Activated CD4-positive, alpha-beta memory T cell treated with anti-CD3 and anti-CD28 coated beads for 36 hours (primary cell): ENCODE measurements around the gene OR10P1. TPM values are rescaled to one million over a fixed set of nuclear protein-coding genes. Genes with fewer than 3 reads are reported as not detected.
A peak's percentile ranks its signal among the peaks of the same experiment; 100 is the strongest.
"Not testable (repeated sequence)": the region's sequence is repeated elsewhere in the genome, so short reads cannot be mapped to it uniquely, and the experiment has no call there.

Experiments
- CTCF ChIA-PET: fragments of 350-600 bp; sonication (Branson Sonifier 250); formaldehyde crosslinking; loops from one replicate; lab custom pipeline; 2021; ENCODE audit warnings: antibody characterized with exemption, inconsistent platforms; lab: Charles Lee
- POLR2A ChIA-PET: fragments of 350-600 bp; sonication (Branson Sonifier 250); formaldehyde crosslinking; loops from one replicate; lab custom pipeline; 2021; ENCODE audit warnings: antibody characterized with exemption; lab: Charles Lee
- DNase-seq: peaks from one replicate; pipeline ENCODE4 v3.0.0-alpha.2; 2020
- H3K27ac Mint-ChIP-seq: one replicate; pipeline ENCODE4 v1.8.0; 2021; ENCODE audit warnings: mixed read lengths
- H3K27me3 Mint-ChIP-seq: one replicate; pipeline ENCODE4 v1.8.0; 2021; ENCODE audit warnings: mixed read lengths
- H3K36me3 Mint-ChIP-seq: one replicate; pipeline ENCODE4 v1.8.0; 2021; ENCODE audit warnings: mixed read lengths
- H3K4me1 Mint-ChIP-seq: one replicate; pipeline ENCODE4 v1.8.0; 2021; ENCODE audit warnings: low read depth, mixed read lengths
- H3K4me3 Mint-ChIP-seq: one replicate; pipeline ENCODE4 v1.8.0; 2021; ENCODE audit warnings: mild to moderate bottlenecking, mixed read lengths
- H3K9me3 Mint-ChIP-seq: one replicate; pipeline ENCODE4 v1.8.0; 2021; ENCODE audit warnings: mixed read lengths
- intact Hi-C: fragments of 100-400 bp; cut with micrococcal nuclease; formaldehyde crosslinking; loops from one replicate; pipeline ENCODE4 v1.15.1; 2023
- total RNA-seq, 2 experiments: library from RNA; stranded (reverse); gene quantifications; one replicate each; pipeline ENCODE4 v1.2.3, GENCODE V29; 2021

Gene OR10P1
- total RNA-seq: not detected

GRCh38 chr12:55636853-55637252 is at the start of gene OR10P1:
OR10P1 (plus strand) TSS chr12:55636892; CDS start chr12:55636892, 0 bp downstream.
- peak within 1 kb of the TSS; percentile 71 for H3K27ac Mint-ChIP-seq
- H3K27me3 Mint-ChIP-seq: peaks cover 14% of the 10 kb centered on the region
- CTCF ChIA-PET: interaction anchor here (1.2 to 1.6 kb wide), 2 partner anchors 9 to 10 kb away, joined by 4 to 9 read pairs; no protein-coding TSS in a partner anchor
- POLR2A ChIA-PET: no interaction called here
- H3K4me3 Mint-ChIP-seq: peak within 1 kb of the TSS; percentile 56
- DNase-seq: no peak
- peaks cover 16% of the 10 kb centered on the region for H3K4me1 Mint-ChIP-seq
- H3K36me3 Mint-ChIP-seq: no peaks in the 10 kb centered on the region
- H3K9me3 Mint-ChIP-seq: no peaks in the 10 kb centered on the region
- intact Hi-C loops: no loop called here

DNA sequence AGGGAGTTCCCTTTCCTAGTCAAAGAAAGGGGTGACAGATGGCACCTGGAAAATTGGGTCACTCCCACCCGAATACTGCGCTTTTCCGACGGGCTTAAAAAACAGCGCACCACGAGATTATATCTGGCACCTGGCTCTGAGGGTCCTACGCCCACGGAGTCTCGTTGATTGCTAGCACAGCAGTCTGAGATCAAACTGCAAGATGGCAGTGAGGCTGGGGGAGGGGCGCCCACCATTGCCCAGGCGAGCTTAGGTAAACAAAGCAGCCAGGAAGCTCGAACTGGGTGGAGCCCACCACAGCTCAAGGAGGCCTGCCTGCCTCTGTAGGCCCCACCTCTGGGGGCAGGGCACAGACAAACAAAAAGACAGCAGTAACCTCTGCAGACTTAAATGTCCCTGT is 46.5 kb upstream of the OR10P1 start:
- DNase-seq, H3K4me1 Mint-ChIP-seq, CTCF ChIA-PET, H3K27ac Mint-ChIP-seq, H3K36me3 Mint-ChIP-seq, POLR2A ChIA-PET, intact Hi-C loops, H3K9me3 Mint-ChIP-seq, H3K4me3 Mint-ChIP-seq: not testable (repeated sequence)
- peaks cover 28% of the 10 kb centered on the region for H3K27me3 Mint-ChIP-seq

DNA sequence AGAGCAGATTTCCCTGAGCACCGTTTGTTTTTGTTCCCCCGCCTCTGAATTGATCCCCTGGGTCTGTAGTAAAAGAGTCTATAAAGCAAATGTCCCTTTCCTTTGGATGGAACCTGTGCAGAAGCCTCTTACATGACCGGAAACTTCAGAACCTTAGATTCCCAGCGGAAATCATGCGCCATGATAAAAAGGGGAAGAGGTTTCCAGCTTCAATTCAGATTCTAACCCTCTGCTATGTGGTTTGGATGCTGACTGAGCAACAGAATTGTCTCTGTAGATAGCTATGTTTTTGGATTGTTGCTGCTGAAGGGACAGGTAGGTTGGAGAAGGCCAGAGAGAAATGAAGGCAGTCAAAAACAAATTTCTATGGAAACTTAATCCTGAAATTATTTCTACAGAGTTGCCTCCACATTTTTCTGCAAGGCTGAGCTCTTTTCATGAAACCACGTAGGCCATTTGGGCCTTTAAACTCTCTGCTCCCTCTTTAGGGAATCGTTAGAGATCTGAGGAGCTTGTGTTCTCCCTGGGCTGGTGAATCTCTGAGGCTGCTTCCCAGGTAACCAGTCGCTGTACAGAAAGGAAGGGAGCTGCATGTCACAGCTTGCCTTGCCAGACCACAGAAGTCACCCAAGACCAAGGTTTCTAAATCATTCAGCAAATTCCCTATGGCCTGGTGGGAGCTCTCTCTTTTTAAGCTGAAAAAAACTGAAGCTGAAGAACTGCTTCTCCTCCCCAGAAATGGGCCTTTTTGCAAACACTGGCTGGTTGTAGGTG is 28.7 kb upstream of the OR10P1 start:
- no peak overlapping the region for H3K27ac Mint-ChIP-seq
- peaks cover 18% of the 10 kb centered on the region for H3K27me3 Mint-ChIP-seq
- no peaks in the 10 kb centered on the region for H3K36me3 Mint-ChIP-seq
- intact Hi-C loops: no loop called here
- ChIA-PET CTCF (interaction anchor here (0.7 to 1.3 kb wide), 2 partner anchors 38 to 49 kb away, joined by 3 read pairs; no protein-coding TSS in a partner anchor), POLR2A (interaction anchor here (0.7 kb wide), 1 partner anchor 1059 kb away, joined by 3 read pairs; the partner anchor contains the start of gene PDE1B)
- H3K4me3 Mint-ChIP-seq: no peak overlapping the region
- H3K4me1 Mint-ChIP-seq: peaks cover 8% of the 10 kb centered on the region
- DNase-seq: no peak
- no peaks in the 10 kb centered on the region for H3K9me3 Mint-ChIP-seq

DNA sequence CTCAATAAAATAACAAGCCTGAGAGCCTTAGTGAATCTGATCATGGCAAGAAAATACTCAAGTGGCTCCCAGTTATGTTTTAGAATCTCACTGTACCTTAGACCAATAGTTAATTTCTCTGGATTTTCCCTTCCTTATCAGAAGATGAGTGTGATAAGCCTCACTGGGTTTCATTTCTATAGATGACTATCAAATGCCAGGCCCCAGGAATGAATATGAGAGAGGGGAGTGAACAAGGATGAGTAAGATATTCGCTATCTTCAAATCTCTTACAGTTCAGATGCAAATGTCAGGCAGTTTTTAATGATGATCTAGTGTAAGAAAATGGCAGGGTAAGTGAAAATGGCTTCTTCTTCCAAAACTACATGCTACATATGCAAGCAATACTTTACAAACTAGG is 26.1 kb upstream of the OR10P1 start:
- intact Hi-C loops: no loop called here
- POLR2A ChIA-PET: no interaction called here

GRCh38 chr12:55612646-55613045 is 24.0 kb upstream of the OR10P1 start:
- intact Hi-C loops: no loop called here
- POLR2A ChIA-PET: no interaction called here
- H3K27ac Mint-ChIP-seq: no peak overlapping the region
- CTCF ChIA-PET: no interaction called here
- peaks cover 8% of the 10 kb centered on the region for H3K4me1 Mint-ChIP-seq
- H3K36me3 Mint-ChIP-seq: peaks cover 6% of the 10 kb centered on the region
- peaks cover 31% of the 10 kb centered on the region for H3K27me3 Mint-ChIP-seq
- no peak overlapping the region for H3K4me3 Mint-ChIP-seq
- no peak for DNase-seq
- H3K9me3 Mint-ChIP-seq: peaks cover 25% of the 10 kb centered on the region

More for the DNA sequence above, 26.1 kb upstream of the OR10P1 start:
- peaks cover 21% of the 10 kb centered on the region for H3K27me3 Mint-ChIP-seq
- no peak overlapping the region for H3K4me3 Mint-ChIP-seq
- no peak overlapping the region for H3K27ac Mint-ChIP-seq
- H3K9me3 Mint-ChIP-seq: peaks cover 8% of the 10 kb centered on the region
- H3K36me3 Mint-ChIP-seq: no peaks in the 10 kb centered on the region
- peaks cover 8% of the 10 kb centered on the region for H3K4me1 Mint-ChIP-seq
- CTCF ChIA-PET: interaction anchor here (1.1 kb wide), 1 partner anchor 8 kb away, joined by 4 read pairs; no protein-coding TSS in a partner anchor
- no peak for DNase-seq

GRCh38 chr12:55614764-55615163 is 21.9 kb upstream of the OR10P1 start:
- ChIA-PET CTCF (interaction anchor here (1.3 to 2.5 kb wide), 2 partner anchors 42 to 426 kb away, joined by 3 to 12 read pairs; no protein-coding TSS in a partner anchor), POLR2A (no interaction called here)
- DNase-seq: no peak
- Mint-ChIP-seq H3K27ac (no peak overlapping the region), H3K4me3 (no peak overlapping the region), H3K9me3 (peaks cover 27% of the 10 kb centered on the region), H3K27me3 (peaks cover 33% of the 10 kb centered on the region), H3K4me1 (peaks cover 9% of the 10 kb centered on the region), H3K36me3 (peaks cover 6% of the 10 kb centered on the region)
- intact Hi-C loops: no loop called here

DNA sequence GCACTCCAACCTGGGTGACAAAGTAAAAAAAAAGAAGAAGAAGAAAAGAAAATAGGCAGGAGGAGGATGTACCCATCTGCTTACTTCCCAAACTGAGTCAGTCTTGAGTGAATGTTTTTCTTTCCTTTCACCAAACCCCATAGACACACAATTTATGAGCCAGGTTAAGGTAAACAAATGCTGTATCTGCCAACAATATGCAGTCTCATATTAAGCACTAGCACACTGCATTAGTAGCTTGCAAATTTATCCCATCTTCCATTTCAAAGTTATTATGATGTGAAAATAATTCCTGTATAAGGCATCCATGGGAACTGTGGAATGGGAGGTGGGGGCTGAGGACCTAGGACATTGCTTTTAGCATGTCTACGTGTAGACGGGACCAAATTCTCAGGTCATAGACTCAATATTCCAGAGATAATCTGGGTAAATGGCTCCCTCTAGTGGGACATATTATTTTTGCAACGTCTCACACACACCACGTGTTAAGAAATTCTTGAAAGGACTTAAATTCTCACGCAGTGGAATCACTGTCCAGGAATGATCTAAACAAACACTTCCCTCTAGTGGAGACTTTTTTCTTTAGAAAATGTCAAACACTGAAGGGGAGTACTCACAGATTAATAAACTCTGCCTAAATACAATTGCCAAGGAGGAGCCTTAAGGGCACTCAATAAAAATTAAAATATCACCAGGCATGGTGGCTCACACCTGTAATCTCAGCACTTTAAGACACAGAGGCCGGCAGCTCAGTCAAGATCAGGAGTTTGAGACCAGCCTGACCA is 17.1 kb upstream of the OR10P1 start:
- Mint-ChIP-seq H3K36me3 (peaks cover 6% of the 10 kb centered on the region), H3K27ac (no peak overlapping the region), H3K27me3 (peaks cover 29% of the 10 kb centered on the region), H3K4me1 (peaks cover 9% of the 10 kb centered on the region), H3K9me3 (peaks cover 27% of the 10 kb centered on the region), H3K4me3 (no peak overlapping the region)
- ChIA-PET CTCF (interaction anchor here (0.9 to 3.5 kb wide), 13 partner anchors 8 to 445 kb away, joined by 3 to 25 read pairs (median 4); no protein-coding TSS in a partner anchor), POLR2A (no interaction called here)
- intact Hi-C loops: loop anchor here (1.0 to 10.0 kb wide), 3 partner anchors 37 to 635 kb away; partner anchors contain the start of gene TESPA1
- no peak for DNase-seq

DNA sequence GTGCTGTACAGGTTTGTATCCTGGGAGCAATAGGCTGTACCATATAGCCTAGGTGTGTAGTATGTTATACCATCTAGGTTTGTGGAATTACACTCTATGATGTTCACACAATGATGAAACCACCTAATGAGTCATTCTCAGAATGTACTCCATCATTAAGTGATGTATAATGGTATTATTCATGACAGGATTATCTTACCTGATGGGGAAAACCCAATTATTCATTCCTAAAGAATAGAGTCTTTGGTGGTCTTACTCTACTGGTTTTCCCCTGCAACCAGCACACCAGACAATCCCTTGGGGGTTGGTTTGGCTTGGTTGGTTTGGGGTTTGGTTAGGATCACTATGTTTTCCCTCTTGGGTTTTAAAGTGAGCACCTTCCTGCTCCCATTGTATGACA is 12.6 kb upstream of the OR10P1 start:
- DNase-seq: peak; percentile 48
- POLR2A ChIA-PET: no interaction called here
- intact Hi-C loops: loop anchor here (10.0 kb wide), 1 partner anchor 639 kb away; the partner anchor contains the start of gene TESPA1
- H3K9me3 Mint-ChIP-seq: no peaks in the 10 kb centered on the region
- H3K27me3 Mint-ChIP-seq: peaks cover 12% of the 10 kb centered on the region
- peaks cover 17% of the 10 kb centered on the region for H3K4me1 Mint-ChIP-seq
- no peak overlapping the region for H3K27ac Mint-ChIP-seq
- CTCF ChIA-PET: no interaction called here
- H3K36me3 Mint-ChIP-seq: no peaks in the 10 kb centered on the region
- no peak overlapping the region for H3K4me3 Mint-ChIP-seq

DNA sequence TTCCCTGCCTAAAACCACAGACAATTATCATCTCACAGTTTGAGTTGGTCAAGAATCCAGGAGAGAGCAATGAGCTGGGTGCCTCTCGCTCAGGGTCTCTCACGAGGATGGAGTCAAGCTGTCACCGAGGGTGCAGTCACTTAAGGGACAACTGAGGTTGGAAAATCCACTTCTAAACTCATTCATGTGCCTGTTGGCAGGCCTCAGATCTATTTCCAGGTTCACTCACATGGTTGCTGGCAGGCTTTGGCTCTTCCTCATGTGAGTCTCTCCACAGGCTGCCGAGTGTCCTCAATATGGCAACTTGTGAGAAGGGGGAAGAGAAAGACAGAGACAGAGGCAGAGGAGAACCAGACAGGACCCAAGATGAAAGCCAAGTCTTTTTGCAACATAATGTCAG is 10.5 kb upstream of the OR10P1 start:
- Mint-ChIP-seq H3K27me3 (peaks cover 7% of the 10 kb centered on the region), H3K9me3 (no peaks in the 10 kb centered on the region), H3K4me1 (peaks cover 27% of the 10 kb centered on the region), H3K36me3 (no peaks in the 10 kb centered on the region), H3K27ac (no peak overlapping the region), H3K4me3 (no peak overlapping the region)
- POLR2A ChIA-PET: no interaction called here
- no peak for DNase-seq
- CTCF ChIA-PET: interaction anchor here (3.1 kb wide), 1 partner anchor 30 kb away, joined by 13 read pairs; no protein-coding TSS in a partner anchor
- intact Hi-C loops: loop anchor here (10.0 kb wide), 1 partner anchor 641 kb away; the partner anchor contains the start of gene TESPA1

DNA sequence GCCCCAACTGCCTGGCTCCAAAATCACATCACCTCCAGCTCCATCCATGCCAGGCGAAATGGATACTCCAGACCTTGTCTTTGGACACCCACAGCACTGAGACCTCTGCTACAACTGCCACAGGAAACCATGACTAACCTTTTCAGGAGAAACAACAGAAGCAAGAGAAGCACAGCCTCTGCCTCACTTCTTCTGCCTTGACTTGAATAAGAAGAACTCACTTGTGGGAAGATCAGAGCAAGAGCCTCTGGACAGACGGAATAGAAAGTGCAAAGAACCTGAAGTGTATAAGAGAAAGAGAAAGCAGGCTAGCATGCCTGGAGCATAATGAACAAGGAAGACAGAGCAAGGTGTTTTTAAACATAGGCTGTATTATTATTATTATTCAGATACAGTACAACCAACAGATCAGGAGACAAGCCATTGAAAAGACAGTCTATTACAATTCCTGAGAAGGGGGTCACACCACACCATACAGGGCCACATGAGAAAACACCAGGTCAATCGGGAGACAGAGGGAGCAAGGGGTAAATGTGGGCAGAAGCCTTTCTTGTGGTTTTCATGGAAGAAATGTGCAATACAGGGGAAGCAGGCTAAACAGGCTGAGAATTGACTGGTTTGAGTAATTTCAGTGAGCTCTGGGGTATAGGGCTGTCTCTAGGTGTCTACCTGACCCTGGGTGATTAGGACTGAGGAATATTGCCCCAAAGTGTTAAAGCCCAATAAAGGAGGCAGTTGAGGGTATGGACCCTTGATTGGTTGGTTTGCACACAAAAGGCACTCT is 7.4 kb upstream of the OR10P1 start:
- Mint-ChIP-seq H3K36me3 (no peaks in the 10 kb centered on the region), H3K4me3 (peak overlapping the region; percentile 1), H3K27me3 (peaks cover 9% of the 10 kb centered on the region), H3K27ac (peak overlapping the region; percentile 35), H3K9me3 (no peaks in the 10 kb centered on the region), H3K4me1 (peaks cover 22% of the 10 kb centered on the region)
- DNase-seq: peak; percentile 48
- CTCF ChIA-PET: interaction anchor here (1.0 to 3.1 kb wide), 7 partner anchors 7 to 440 kb away, joined by 3 to 13 read pairs (median 7); partner anchors contain the start of gene OR10P1
- intact Hi-C loops: loop anchor here (1.0 to 10.0 kb wide), 2 partner anchors 17 to 644 kb away; partner anchors contain the start of gene TESPA1
- POLR2A ChIA-PET: no interaction called here

DNA sequence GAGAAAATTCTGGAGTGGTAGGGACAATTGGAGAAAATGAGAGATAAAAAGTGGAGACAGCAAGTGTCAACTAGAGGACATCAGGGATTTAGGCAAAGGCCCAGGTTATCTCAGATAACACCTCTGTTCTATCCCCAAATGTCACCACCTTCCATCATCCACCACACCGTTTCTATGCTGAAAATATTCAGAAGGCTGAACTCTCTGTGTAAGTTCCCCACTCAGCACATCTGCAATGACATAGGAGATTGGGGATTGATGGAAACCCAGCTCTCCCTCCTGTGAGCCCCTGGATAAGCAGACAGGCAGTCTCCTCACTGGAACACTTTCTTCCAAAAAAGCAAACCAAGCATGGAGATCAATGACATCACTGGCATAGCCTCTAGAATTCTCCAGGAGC is 5.6 kb upstream of the OR10P1 start:
- no peaks in the 10 kb centered on the region for H3K36me3 Mint-ChIP-seq
- DNase-seq: no peak
- H3K27me3 Mint-ChIP-seq: peaks cover 16% of the 10 kb centered on the region
- peaks cover 21% of the 10 kb centered on the region for H3K4me1 Mint-ChIP-seq
- no peaks in the 10 kb centered on the region for H3K9me3 Mint-ChIP-seq
- no peak overlapping the region for H3K27ac Mint-ChIP-seq
- CTCF ChIA-PET: interaction anchor here (2.2 kb wide), 1 partner anchor 25 kb away, joined by 11 read pairs; no protein-coding TSS in a partner anchor
- intact Hi-C loops: no loop called here
- H3K4me3 Mint-ChIP-seq: no peak overlapping the region
- POLR2A ChIA-PET: interaction anchor here (1.3 kb wide), 1 partner anchor 16 kb away, joined by 3 read pairs; no protein-coding TSS in a partner anchor
